SH-SY5Y (cell line): ENCODE data around the gene PLEKHS1.

Experiments
- GATA2 ChIP-seq: IDR thresholded peaks from 2 replicates; pipeline ENCODE4 v1.6.1; 2011; ENCODE audit warnings: mild to moderate bottlenecking, low read depth, low read length
- GATA3 ChIP-seq: IDR thresholded peaks from 2 replicates; pipeline ENCODE4 v1.6.1; 2011; ENCODE audit warnings: low read depth, mild to moderate bottlenecking, low read length, moderate library complexity

The PLEKHS1 gene

GRCh38 chr10:113756940-113757543, 5.6 kb downstream of the PLEKHS1 start:
- TF ChIP-seq GATA3 = no peak
- no peak for TF ChIP-seq GATA2

- TF ChIP-seq GATA3 (no peak), GATA2 (no peak)
Measured at GRCh38 chr10:113762083-113762482, 10.6 kb downstream of the PLEKHS1 start.

GRCh38 chr10:113764582-113764981, 13.1 kb downstream of the PLEKHS1 start:
- no peak for TF ChIP-seq GATA3
- TF ChIP-seq GATA2 = no peak

- no peak for TF ChIP-seq GATA3
- TF ChIP-seq GATA2 = no peak
Measured at GRCh38 chr10:113765910-113766309, 14.4 kb downstream of the PLEKHS1 start.

- TF ChIP-seq GATA3 (no peak), GATA2 (no peak)
Measured at GRCh38 chr10:113767222-113767621, 15.7 kb downstream of the PLEKHS1 start.

- no peak for TF ChIP-seq GATA2
- no peak for TF ChIP-seq GATA3
Measured at GRCh38 chr10:113770346-113770745, 18.9 kb downstream of the PLEKHS1 start.

GRCh38 chr10:113775686-113776294, 24.3 kb downstream of the PLEKHS1 start:
- TF ChIP-seq GATA2 (no peak), GATA3 (no peak)

- TF ChIP-seq GATA2 (no peak), GATA3 (no peak)
Measured at GRCh38 chr10:113776553-113776952, 25.1 kb downstream of the PLEKHS1 start.

- TF ChIP-seq GATA2 (no peak), GATA3 (no peak)
Measured at GRCh38 chr10:113780681-113781250, 29.3 kb downstream of the PLEKHS1 start.

GRCh38 chr10:113782367-113782766, 30.9 kb downstream of the PLEKHS1 start:
- TF ChIP-seq GATA2 = no peak
- TF ChIP-seq GATA3 = no peak

GRCh38 chr10:113782986-113783704, 31.7 kb downstream of the PLEKHS1 start:
- TF ChIP-seq GATA2 = no peak
- no peak for TF ChIP-seq GATA3

GRCh38 chr10:113788604-113789083, 37.2 kb downstream of the PLEKHS1 start:
- no peak for TF ChIP-seq GATA2
- no peak for TF ChIP-seq GATA3

- TF ChIP-seq GATA2 = no peak
- no peak for TF ChIP-seq GATA3
Measured at GRCh38 chr10:113791691-113792090, 40.2 kb downstream of the PLEKHS1 start.

GRCh38 chr10:113801569-113801968, 50.1 kb downstream of the PLEKHS1 start:
- no peak for TF ChIP-seq GATA2
- no peak for TF ChIP-seq GATA3
